Measurements from ENCODE around the gene IFT57. TPM values are rescaled to one million over a fixed set of nuclear protein-coding genes. Genes with fewer than 3 reads are reported as not detected.

Gene IFT57
- total and polyA plus RNA-seq, 7 donors: 34.4 to 55.0 (median 42.5) TPM

GRCh38 chr3:108241721-108242120 lies 19.5 kb upstream of the IFT57 start:
- Histone ChIP-seq H3K27ac (no peak overlapping the region), H3K9me3 (peaks cover 0 to 4% (median 0%) of the 10 kb centered on the region in 4 donors), H3K4me3 (no peak overlapping the region), H3K27me3 (no peaks in the 10 kb centered on the region), H3K36me3 (no peaks in the 10 kb centered on the region), H3K4me1 (no peaks in the 10 kb centered on the region)
- intact Hi-C loops (cut with DNase I): no loop called here
- no peak for DNase-seq
- WGBS, 2 donors: 87 to 93% methylated on average over 6 of the region's 6 CpGs
- TF ChIP-seq POLR2A (IDR thresholded peaks at IDR 0.05): no peak
- TF ChIP-seq EP300 (IDR thresholded peaks at IDR 0.05): no peak
- no peak for TF ChIP-seq CTCF (IDR thresholded peaks at IDR 0.05)
- TF ChIP-seq POLR2AphosphoS5 (IDR thresholded peaks at IDR 0.05): no peak

GRCh38 chr3:108241146-108241545 lies 18.9 kb upstream of the IFT57 start:
- TF ChIP-seq EP300 (IDR thresholded peaks at IDR 0.05): no peak
- no peak for TF ChIP-seq POLR2A (IDR thresholded peaks at IDR 0.05)
- no peak for TF ChIP-seq POLR2AphosphoS5 (IDR thresholded peaks at IDR 0.05)
- WGBS, 2 donors: 81 to 90% methylated on average over 2 of the region's 2 CpGs
- Histone ChIP-seq H3K4me3 (no peak overlapping the region), H3K27me3 (no peaks in the 10 kb centered on the region), H3K27ac (no peak overlapping the region), H3K9me3 (peaks cover 0 to 4% (median 0%) of the 10 kb centered on the region in 4 donors), H3K4me1 (no peaks in the 10 kb centered on the region), H3K36me3 (no peaks in the 10 kb centered on the region)
- intact Hi-C loops (cut with DNase I): no loop called here
- no peak for DNase-seq

GRCh38 chr3:108239082-108239481 lies 16.9 kb upstream of the IFT57 start:
- TF ChIP-seq EP300 (IDR thresholded peaks at IDR 0.05) (no peak), POLR2A (IDR thresholded peaks at IDR 0.05) (no peak), POLR2AphosphoS5 (IDR thresholded peaks at IDR 0.05) (no peak), CTCF (IDR thresholded peaks at IDR 0.05) (no peak)

GRCh38 chr3:108235290-108235689 lies 13.1 kb upstream of the IFT57 start:
- H3K9me3 ChIP-seq: no peaks in the 10 kb centered on the region
- no peak overlapping the region for H3K27ac ChIP-seq
- WGBS, 2 donors: 97 to 99% methylated on average over 1 of the region's 1 CpG
- no peaks in the 10 kb centered on the region for H3K4me1 ChIP-seq
- TF ChIP-seq CTCF (IDR thresholded peaks at IDR 0.05) (no peak), POLR2A (IDR thresholded peaks at IDR 0.05) (no peak), POLR2AphosphoS5 (IDR thresholded peaks at IDR 0.05) (no peak), EP300 (IDR thresholded peaks at IDR 0.05) (no peak)
- no peaks in the 10 kb centered on the region for H3K27me3 ChIP-seq
- no peak overlapping the region for H3K4me3 ChIP-seq
- H3K36me3 ChIP-seq: no peaks in the 10 kb centered on the region
- no peak for DNase-seq
- intact Hi-C loops (cut with DNase I): no loop called here

More at GRCh38 chr3:108239082-108239481, 16.9 kb upstream of the IFT57 start:
- no peaks in the 10 kb centered on the region for H3K9me3 ChIP-seq
- H3K36me3 ChIP-seq: no peaks in the 10 kb centered on the region
- H3K27me3 ChIP-seq: no peaks in the 10 kb centered on the region
- intact Hi-C loops (cut with DNase I): no loop called here
- H3K4me1 ChIP-seq: no peaks in the 10 kb centered on the region
- DNase-seq: no peak
- H3K27ac ChIP-seq: no peak overlapping the region
- no peak overlapping the region for H3K4me3 ChIP-seq
- WGBS, 2 donors: 58 to 60% methylated on average over 1 of the region's 1 CpG

GRCh38 chr3:108234387-108234957 lies 12.2 kb upstream of the IFT57 start:
- Histone ChIP-seq H3K27ac (no peak overlapping the region), H3K9me3 (no peaks in the 10 kb centered on the region), H3K36me3 (no peaks in the 10 kb centered on the region), H3K4me1 (no peaks in the 10 kb centered on the region), H3K27me3 (no peaks in the 10 kb centered on the region), H3K4me3 (no peak overlapping the region)
- intact Hi-C loops (cut with DNase I): no loop called here
- DNase-seq: no peak
- 83 to 97% methylated on average over 1 of the region's 1 CpG for WGBS, 2 donors
- no peak for TF ChIP-seq POLR2AphosphoS5 (IDR thresholded peaks at IDR 0.05)

GRCh38 chr3:108228286-108228685 lies 6.1 kb upstream of the IFT57 start:
- Histone ChIP-seq H3K9me3 (no peaks in the 10 kb centered on the region), H3K36me3 (no peaks in the 10 kb centered on the region), H3K4me3 (no peak overlapping the region), H3K27me3 (no peaks in the 10 kb centered on the region), H3K4me1 (peaks cover 0 to 7% (median 0%) of the 10 kb centered on the region in 4 donors), H3K27ac (no peak overlapping the region)
- 85 to 86% methylated on average over 1 of the region's 1 CpG for WGBS, 2 donors
- intact Hi-C loops (cut with DNase I): loop anchor here (10.0 kb wide), 2 partner anchors 803 to 983 kb away; no protein-coding TSS in a partner anchor
- no peak for DNase-seq
- no peak for TF ChIP-seq POLR2AphosphoS5 (IDR thresholded peaks at IDR 0.05)
- no peak for TF ChIP-seq POLR2A (IDR thresholded peaks at IDR 0.05)
- no peak for TF ChIP-seq CTCF (IDR thresholded peaks at IDR 0.05)
- TF ChIP-seq EP300 (IDR thresholded peaks at IDR 0.05): no peak
